NB4 (cell line): ENCODE data around the gene MPRIP.

ENCODE experiments used
- MYC ChIP-seq: IDR thresholded peaks from 2 replicates; pipeline ENCODE4 v1.6.1; 2011; ENCODE audit warnings: low read depth, low read length
- POLR2A ChIP-seq: IDR thresholded peaks from 2 replicates; pipeline ENCODE4 v1.6.1; 2011; ENCODE audit warnings: mild to moderate bottlenecking; ENCODE audit not compliant: insufficient read length; ENCODE audit errors: extremely low read depth
- TF ChIP-seq, protein P1 (sequence below): IDR thresholded peaks from one replicate; pipeline ENCODE4 v1.5.1; 2012; ENCODE audit warnings: low read depth, low read length
- TF ChIP-seq, protein P2 (sequence below): IDR thresholded peaks from 2 replicates; pipeline ENCODE4 v1.6.1; 2011; ENCODE audit warnings: low read depth, low read length

DNA sequence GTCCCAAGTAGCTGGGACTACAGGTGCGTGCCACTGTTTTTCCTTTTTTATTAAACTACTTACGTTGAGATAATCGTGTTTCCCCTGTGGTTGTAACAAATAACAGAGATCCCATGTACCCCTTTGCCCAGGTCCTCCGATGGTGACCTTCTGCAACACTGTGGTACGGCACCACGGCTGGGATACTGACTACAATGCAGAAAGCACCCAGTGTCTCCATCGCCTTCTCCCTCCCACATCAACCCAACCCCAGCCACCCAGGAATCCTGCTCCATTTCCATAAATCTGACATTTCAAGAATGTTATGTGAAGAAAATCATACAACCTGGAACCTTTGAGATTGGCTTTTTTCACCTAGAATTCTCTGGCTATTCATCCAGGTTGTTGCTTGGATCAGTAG is 22.1 kb downstream of the MPRIP start:
- TF ChIP-seq, protein P1, sequence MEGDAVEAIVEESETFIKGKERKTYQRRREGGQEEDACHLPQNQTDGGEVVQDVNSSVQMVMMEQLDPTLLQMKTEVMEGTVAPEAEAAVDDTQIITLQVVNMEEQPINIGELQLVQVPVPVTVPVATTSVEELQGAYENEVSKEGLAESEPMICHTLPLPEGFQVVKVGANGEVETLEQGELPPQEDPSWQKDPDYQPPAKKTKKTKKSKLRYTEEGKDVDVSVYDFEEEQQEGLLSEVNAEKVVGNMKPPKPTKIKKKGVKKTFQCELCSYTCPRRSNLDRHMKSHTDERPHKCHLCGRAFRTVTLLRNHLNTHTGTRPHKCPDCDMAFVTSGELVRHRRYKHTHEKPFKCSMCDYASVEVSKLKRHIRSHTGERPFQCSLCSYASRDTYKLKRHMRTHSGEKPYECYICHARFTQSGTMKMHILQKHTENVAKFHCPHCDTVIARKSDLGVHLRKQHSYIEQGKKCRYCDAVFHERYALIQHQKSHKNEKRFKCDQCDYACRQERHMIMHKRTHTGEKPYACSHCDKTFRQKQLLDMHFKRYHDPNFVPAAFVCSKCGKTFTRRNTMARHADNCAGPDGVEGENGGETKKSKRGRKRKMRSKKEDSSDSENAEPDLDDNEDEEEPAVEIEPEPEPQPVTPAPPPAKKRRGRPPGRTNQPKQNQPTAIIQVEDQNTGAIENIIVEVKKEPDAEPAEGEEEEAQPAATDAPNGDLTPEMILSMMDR = no peak
- TF ChIP-seq POLR2A (no peak), MYC (no peak)
- TF ChIP-seq, protein P2, sequence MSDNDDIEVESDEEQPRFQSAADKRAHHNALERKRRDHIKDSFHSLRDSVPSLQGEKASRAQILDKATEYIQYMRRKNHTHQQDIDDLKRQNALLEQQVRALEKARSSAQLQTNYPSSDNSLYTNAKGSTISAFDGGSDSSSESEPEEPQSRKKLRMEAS = no peak
